Suprapubic skin (tissue), 4 donors: ENCODE data around the gene NCOA1.

Experiments used
- EP300 ChIP-seq: sonication (generic); formaldehyde crosslinking; IDR thresholded peaks from one replicate; pipeline ENCODE4 v1.6.1; 2017; ENCODE audit warnings: antibody characterized with exemption
- POLR2A ChIP-seq, 2 donors: fragments of 450-650 bp; IDR thresholded peaks; one replicate each; pipeline ENCODE4 v1.6.1; 2017; ENCODE audit warnings: antibody characterized with exemption in 2 of 2, mild to moderate bottlenecking in 2 of 2, moderate library complexity in 2 of 2
- POLR2AphosphoS5 ChIP-seq, 3 donors: sonication (generic); formaldehyde crosslinking; IDR thresholded peaks; one replicate each; pipeline ENCODE4 v1.6.1; 2017; ENCODE audit warnings: antibody characterized with exemption in 3 of 3
- TF ChIP-seq, protein P1 (sequence below), 2 donors: fragments of 200-600 bp in 1 of 2; fragments of 450-650 bp in 1 of 2; sonication (generic) in 1 of 2; IDR thresholded peaks; one replicate each; pipeline ENCODE4 v1.5.1; 2016 to 2019; ENCODE audit warnings: antibody characterized with exemption in 2 of 2, mild to moderate bottlenecking in 1 of 2, moderate library complexity in 1 of 2

- TF ChIP-seq POLR2A (IDR thresholded peaks at IDR 0.05) (no peak), EP300 (no peak), POLR2AphosphoS5 (IDR thresholded peaks at IDR 0.05) (no peak)
- TF ChIP-seq, protein P1, sequence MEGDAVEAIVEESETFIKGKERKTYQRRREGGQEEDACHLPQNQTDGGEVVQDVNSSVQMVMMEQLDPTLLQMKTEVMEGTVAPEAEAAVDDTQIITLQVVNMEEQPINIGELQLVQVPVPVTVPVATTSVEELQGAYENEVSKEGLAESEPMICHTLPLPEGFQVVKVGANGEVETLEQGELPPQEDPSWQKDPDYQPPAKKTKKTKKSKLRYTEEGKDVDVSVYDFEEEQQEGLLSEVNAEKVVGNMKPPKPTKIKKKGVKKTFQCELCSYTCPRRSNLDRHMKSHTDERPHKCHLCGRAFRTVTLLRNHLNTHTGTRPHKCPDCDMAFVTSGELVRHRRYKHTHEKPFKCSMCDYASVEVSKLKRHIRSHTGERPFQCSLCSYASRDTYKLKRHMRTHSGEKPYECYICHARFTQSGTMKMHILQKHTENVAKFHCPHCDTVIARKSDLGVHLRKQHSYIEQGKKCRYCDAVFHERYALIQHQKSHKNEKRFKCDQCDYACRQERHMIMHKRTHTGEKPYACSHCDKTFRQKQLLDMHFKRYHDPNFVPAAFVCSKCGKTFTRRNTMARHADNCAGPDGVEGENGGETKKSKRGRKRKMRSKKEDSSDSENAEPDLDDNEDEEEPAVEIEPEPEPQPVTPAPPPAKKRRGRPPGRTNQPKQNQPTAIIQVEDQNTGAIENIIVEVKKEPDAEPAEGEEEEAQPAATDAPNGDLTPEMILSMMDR (IDR thresholded peaks at IDR 0.05) = no peak
Observed at GRCh38 chr2:24452502-24452885, 38.6 kb upstream of the NCOA1 start.
